ENCODE data around the gene PLCB1.

DNA sequence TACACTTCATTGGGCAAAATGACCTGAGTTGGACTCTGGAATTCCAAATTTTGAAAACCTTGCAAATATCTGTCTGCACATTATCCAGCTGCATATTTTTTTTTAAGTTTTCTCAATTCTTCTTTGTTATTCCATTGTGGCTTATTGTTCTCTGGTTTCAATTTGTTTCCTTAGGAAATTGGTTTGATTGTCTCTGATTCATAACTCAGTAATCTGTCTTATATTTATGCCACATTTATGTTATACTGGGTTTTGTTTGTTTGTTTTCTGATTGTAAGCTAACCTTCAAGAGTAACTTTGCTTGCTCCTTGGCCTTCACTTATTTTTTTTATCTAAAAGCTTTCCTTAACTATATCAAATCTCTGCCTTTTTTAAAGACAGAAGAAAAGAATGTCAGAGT is 743.5 kb downstream of the PLCB1 start:
- TF ChIP-seq, protein P1, sequence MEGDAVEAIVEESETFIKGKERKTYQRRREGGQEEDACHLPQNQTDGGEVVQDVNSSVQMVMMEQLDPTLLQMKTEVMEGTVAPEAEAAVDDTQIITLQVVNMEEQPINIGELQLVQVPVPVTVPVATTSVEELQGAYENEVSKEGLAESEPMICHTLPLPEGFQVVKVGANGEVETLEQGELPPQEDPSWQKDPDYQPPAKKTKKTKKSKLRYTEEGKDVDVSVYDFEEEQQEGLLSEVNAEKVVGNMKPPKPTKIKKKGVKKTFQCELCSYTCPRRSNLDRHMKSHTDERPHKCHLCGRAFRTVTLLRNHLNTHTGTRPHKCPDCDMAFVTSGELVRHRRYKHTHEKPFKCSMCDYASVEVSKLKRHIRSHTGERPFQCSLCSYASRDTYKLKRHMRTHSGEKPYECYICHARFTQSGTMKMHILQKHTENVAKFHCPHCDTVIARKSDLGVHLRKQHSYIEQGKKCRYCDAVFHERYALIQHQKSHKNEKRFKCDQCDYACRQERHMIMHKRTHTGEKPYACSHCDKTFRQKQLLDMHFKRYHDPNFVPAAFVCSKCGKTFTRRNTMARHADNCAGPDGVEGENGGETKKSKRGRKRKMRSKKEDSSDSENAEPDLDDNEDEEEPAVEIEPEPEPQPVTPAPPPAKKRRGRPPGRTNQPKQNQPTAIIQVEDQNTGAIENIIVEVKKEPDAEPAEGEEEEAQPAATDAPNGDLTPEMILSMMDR (IDR thresholded peaks at IDR 0.05; ENCODE audit: low read depth, low read length), result no peak
- TF ChIP-seq POLR2A (IDR thresholded peaks at IDR 0.05; ENCODE audit: extremely low read depth, insufficient read length) (no peak), MYC (IDR thresholded peaks at IDR 0.05; ENCODE audit: low read depth, low read length) (no peak)
- TF ChIP-seq, protein P2, sequence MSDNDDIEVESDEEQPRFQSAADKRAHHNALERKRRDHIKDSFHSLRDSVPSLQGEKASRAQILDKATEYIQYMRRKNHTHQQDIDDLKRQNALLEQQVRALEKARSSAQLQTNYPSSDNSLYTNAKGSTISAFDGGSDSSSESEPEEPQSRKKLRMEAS (IDR thresholded peaks at IDR 0.05; ENCODE audit: low read depth, low read length), result no peak
